Neural crest cell (in vitro differentiated cells): Measurements from ENCODE around the gene SEPTIN5. TPM values are rescaled to one million over a fixed set of nuclear protein-coding genes. Genes with fewer than 3 reads are reported as not detected.

Experiments
- DNase-seq: peaks from one replicate; pipeline ENCODE4 v3.0.0; 2021; ENCODE audit warnings: low read depth, mixed read lengths, low spot score
- H3K27ac Mint-ChIP-seq: one replicate; pipeline ENCODE4 v1.8.0; 2021; ENCODE audit warnings: mild to moderate bottlenecking, mixed read lengths; ENCODE audit not compliant: unreplicated experiment
- H3K27me3 Mint-ChIP-seq: 2 replicates; pipeline ENCODE4 v1.8.0; 2021; ENCODE audit warnings: low read depth, mild to moderate bottlenecking, mixed read lengths
- H3K36me3 Mint-ChIP-seq: 2 replicates; pipeline ENCODE4 v1.8.0; 2021; ENCODE audit warnings: low read depth, mild to moderate bottlenecking, mixed read lengths
- H3K4me1 Mint-ChIP-seq: 2 replicates; pipeline ENCODE4 v1.8.0; 2021; ENCODE audit warnings: mixed read lengths
- H3K4me3 Mint-ChIP-seq: one replicate; pipeline ENCODE4 v1.8.0; 2021; ENCODE audit warnings: mild to moderate bottlenecking, mixed read lengths
- H3K9me3 Mint-ChIP-seq: 2 replicates; pipeline ENCODE4 v1.8.0; 2021; ENCODE audit warnings: mixed read lengths
- CTCF ChIP-seq: fragments of 200-600 bp; sonication (generic); conservative IDR thresholded peaks from 2 replicates; pipeline ENCODE4 v1.5.0; 2021; ENCODE audit warnings: antibody characterized with exemption, mild to moderate bottlenecking
- total RNA-seq: library from RNA; stranded (reverse); gene quantifications from 2 replicates; pipeline ENCODE4 v1.2.1, GENCODE V29; 2021

Gene SEPTIN5
- total RNA-seq, 1 donor from 2014 or later: 30.2 TPM

DNA sequence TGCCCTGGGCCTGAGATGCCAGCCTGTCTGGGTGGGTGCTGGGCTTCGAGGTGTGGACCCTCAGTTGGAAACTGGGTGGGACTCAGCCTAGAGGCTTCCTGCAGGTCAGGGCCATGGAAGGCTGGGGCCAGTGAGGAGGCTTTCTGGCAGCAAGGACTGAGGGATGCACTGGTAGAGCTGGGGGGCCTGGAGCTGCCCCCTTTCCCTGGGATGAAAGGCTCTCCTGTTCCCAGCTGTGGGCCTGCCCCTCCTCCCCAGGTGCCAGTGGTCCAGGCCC is 2.5 kb downstream of the SEPTIN5 start:
- Mint-ChIP-seq H3K4me1 (peaks cover 3% of the 10 kb centered on the region), H3K27ac (no peak overlapping the region), H3K4me3 (no peak overlapping the region), H3K9me3 (no peaks in the 10 kb centered on the region), H3K27me3 (peaks cover 46% of the 10 kb centered on the region), H3K36me3 (peaks cover 13% of the 10 kb centered on the region)
- no peak for DNase-seq
- TF ChIP-seq CTCF: no peak

GRCh38 chr22:19717181-19717580 is 2.9 kb downstream of the SEPTIN5 start:
- H3K4me1 Mint-ChIP-seq: peaks cover 3% of the 10 kb centered on the region
- no peak overlapping the region for H3K27ac Mint-ChIP-seq
- no peak for TF ChIP-seq CTCF
- DNase-seq: no peak
- peaks cover 45% of the 10 kb centered on the region for H3K27me3 Mint-ChIP-seq
- peaks cover 13% of the 10 kb centered on the region for H3K36me3 Mint-ChIP-seq
- peak overlapping the region; percentile 83 for H3K4me3 Mint-ChIP-seq
- no peaks in the 10 kb centered on the region for H3K9me3 Mint-ChIP-seq

GRCh38 chr22:19717691-19718455 is 3.6 kb downstream of the SEPTIN5 start:
- H3K27me3 Mint-ChIP-seq: peaks cover 48% of the 10 kb centered on the region
- no peaks in the 10 kb centered on the region for H3K9me3 Mint-ChIP-seq
- peak overlapping the region; percentile 83 for H3K4me3 Mint-ChIP-seq
- H3K27ac Mint-ChIP-seq: no peak overlapping the region
- H3K36me3 Mint-ChIP-seq: peaks cover 13% of the 10 kb centered on the region
- peaks cover 4% of the 10 kb centered on the region for H3K4me1 Mint-ChIP-seq
- DNase-seq: peak; percentile 77
- peak; percentile 97 for TF ChIP-seq CTCF

DNA sequence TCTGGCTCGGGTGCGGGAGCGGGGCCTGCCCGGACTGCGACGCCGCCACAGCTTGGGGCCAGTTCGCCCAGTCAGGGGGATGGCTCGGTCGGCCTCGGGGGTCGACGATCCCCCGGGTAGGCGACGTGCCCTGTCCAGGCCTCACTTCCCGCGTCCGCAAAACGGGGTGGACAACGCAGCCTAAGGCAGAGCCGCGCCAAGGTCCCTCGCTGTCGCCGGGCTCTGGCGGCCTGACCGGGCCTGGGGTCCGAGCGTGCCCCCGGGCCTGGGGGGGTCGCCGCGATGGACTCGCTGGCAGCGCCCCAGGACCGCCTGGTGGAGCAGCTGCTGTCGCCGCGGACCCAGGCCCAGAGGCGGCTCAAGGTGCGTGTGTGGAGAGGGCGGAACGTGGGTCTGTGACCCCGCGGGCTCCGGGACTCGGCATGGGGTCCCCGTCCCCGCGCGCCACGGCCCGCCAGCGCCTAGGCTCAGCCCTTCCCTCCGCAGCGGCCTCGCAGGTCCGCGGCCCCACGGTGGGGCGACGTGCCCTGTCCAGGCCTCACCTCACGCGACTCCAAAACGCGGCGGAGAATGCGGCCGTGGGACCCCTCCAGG is 4.2 kb downstream of the SEPTIN5 start:
- TF ChIP-seq CTCF: no peak
- H3K36me3 Mint-ChIP-seq: peaks cover 13% of the 10 kb centered on the region
- H3K4me3 Mint-ChIP-seq: no peak overlapping the region
- peaks cover 51% of the 10 kb centered on the region for H3K27me3 Mint-ChIP-seq
- H3K4me1 Mint-ChIP-seq: peaks cover 8% of the 10 kb centered on the region
- H3K27ac Mint-ChIP-seq: no peak overlapping the region
- DNase-seq: no peak
- H3K9me3 Mint-ChIP-seq: no peaks in the 10 kb centered on the region

DNA sequence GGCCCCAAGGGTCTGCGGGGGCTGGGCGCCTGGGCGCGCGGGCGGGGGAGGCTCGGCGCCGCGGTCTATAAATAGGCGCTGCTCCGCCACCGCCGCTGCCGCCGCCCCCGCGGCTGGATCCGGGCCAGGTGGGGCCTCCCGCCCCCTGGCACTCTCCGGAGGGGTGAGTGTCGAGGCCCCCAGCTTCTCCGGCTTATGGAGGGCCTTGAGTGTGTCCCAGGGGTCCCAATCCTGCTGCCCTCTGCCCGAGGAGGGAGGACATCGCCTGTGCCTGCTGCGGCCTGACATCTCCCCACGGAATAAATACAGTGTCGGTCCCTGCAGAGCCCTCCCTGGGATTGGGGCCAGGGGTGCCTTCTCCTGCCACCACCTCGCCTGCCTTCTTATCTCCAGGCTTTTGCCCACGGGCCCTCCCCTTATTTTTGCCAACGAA is 4.8 kb downstream of the SEPTIN5 start:
- H3K27me3 Mint-ChIP-seq: peaks cover 48% of the 10 kb centered on the region
- H3K9me3 Mint-ChIP-seq: no peaks in the 10 kb centered on the region
- H3K4me3 Mint-ChIP-seq: peak overlapping the region; percentile 82
- peaks cover 13% of the 10 kb centered on the region for H3K36me3 Mint-ChIP-seq
- no peak for TF ChIP-seq CTCF
- DNase-seq: no peak
- H3K4me1 Mint-ChIP-seq: peaks cover 8% of the 10 kb centered on the region
- no peak overlapping the region for H3K27ac Mint-ChIP-seq
